OCI-LY1 (cell line): Measurements from ENCODE around the gene CARD14.

Experiments
- EZH2 ChIP-seq: fragments of 200-600 bp; sonication (generic), shearing (Covaris generic); IDR thresholded peaks from 2 replicates; pipeline ENCODE4 v1.8.0; 2017; ENCODE audit warnings: borderline replicate concordance, mixed run types, mild to moderate bottlenecking, antibody characterized with exemption, low read length, moderate library complexity, mixed read lengths
- TF ChIP-seq, protein P1 (sequence below): fragments of 200-600 bp; sonication (generic), shearing (Covaris generic); IDR thresholded peaks from 2 replicates; pipeline ENCODE4 v1.5.1; 2017; ENCODE audit warnings: mild to moderate bottlenecking, antibody characterized with exemption, low read length, moderate library complexity, mixed read lengths

DNA sequence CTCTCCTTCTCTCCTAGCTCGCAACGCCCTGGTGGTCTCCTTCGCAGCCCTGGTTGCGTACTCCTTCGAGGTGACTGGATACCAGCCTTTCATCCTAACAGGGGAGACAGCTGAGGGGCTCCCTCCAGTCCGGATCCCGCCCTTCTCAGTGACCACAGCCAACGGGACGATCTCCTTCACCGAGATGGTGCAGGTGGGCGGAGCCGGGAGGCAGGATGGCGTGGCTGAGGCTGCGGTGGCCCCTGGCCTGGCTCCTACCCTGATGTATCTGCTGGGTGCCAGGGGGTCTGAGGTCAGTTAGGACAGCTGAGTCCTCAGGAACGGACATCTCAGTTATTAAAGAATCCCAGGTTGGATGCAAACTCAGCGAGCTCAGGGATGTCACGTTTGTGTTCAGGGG is 67.1 kb downstream of the CARD14 start:
- TF ChIP-seq, protein P1, sequence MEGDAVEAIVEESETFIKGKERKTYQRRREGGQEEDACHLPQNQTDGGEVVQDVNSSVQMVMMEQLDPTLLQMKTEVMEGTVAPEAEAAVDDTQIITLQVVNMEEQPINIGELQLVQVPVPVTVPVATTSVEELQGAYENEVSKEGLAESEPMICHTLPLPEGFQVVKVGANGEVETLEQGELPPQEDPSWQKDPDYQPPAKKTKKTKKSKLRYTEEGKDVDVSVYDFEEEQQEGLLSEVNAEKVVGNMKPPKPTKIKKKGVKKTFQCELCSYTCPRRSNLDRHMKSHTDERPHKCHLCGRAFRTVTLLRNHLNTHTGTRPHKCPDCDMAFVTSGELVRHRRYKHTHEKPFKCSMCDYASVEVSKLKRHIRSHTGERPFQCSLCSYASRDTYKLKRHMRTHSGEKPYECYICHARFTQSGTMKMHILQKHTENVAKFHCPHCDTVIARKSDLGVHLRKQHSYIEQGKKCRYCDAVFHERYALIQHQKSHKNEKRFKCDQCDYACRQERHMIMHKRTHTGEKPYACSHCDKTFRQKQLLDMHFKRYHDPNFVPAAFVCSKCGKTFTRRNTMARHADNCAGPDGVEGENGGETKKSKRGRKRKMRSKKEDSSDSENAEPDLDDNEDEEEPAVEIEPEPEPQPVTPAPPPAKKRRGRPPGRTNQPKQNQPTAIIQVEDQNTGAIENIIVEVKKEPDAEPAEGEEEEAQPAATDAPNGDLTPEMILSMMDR: no peak
- no peak for TF ChIP-seq EZH2
